Aorta (tissue), 5 donors: ENCODE results near the gene MTHFSD. TPM values are rescaled to one million over a fixed set of nuclear protein-coding genes. Genes with fewer than 3 reads are reported as not detected.

ENCODE experiments used
- ATAC-seq: fragments of 200-7000 bp; cut with Tn5 transposase; one replicate; pipeline ENCODE4 v1.9.1; 2022; ENCODE audit warnings: moderate library complexity; ENCODE audit not compliant: low FRiP score
- DNase-seq, 2 donors: peaks; one replicate each; pipeline ENCODE4 v3.0.0-alpha.2; 2020
- H3K27ac ChIP-seq, 2 donors: one replicate each; pipeline ENCODE4 v1.5.1; 2013; ENCODE audit warnings: low read length in 2 of 2, mild to moderate bottlenecking in 2 of 2, moderate library complexity in 2 of 2, control low read depth in 1 of 2, inconsistent platforms in 1 of 2, low read depth in 1 of 2
- H3K27me3 ChIP-seq, 2 donors: one replicate each; pipeline ENCODE4 v1.6.1; 2013; ENCODE audit warnings: control low read depth in 1 of 2, low read length in 1 of 2, mild to moderate bottlenecking in 1 of 2, moderate library complexity in 1 of 2; ENCODE audit not compliant: insufficient read depth in 2 of 2, control insufficient read depth in 1 of 2
- H3K36me3 ChIP-seq, 2 donors: one replicate each; pipeline ENCODE4 v1.6.1; 2013; ENCODE audit warnings: control low read depth in 1 of 2, low read length in 1 of 2, mild to moderate bottlenecking in 1 of 2; ENCODE audit not compliant: insufficient read depth in 2 of 2, control insufficient read depth in 1 of 2
- H3K4me1 ChIP-seq, 2 donors: one replicate each; pipeline ENCODE4 v1.6.1; 2013; ENCODE audit warnings: low read length in 2 of 2, control low read depth in 1 of 2, mild to moderate bottlenecking in 1 of 2, moderate library complexity in 1 of 2; ENCODE audit not compliant: insufficient read depth in 2 of 2, control insufficient read depth in 1 of 2
- H3K4me3 ChIP-seq, 2 donors: one replicate each; pipeline ENCODE4 v1.5.1; 2013; ENCODE audit warnings: low read length in 2 of 2, control low read depth in 1 of 2, mild to moderate bottlenecking in 1 of 2
- H3K9me3 ChIP-seq: one replicate; pipeline ENCODE4 v1.6.1; 2013; ENCODE audit warnings: mild to moderate bottlenecking, low read length; ENCODE audit not compliant: control insufficient read depth
- WGBS, 2 donors: extraction: QIAGEN DNeasy Blood & Tissue Kit; methylation state at CpG; one replicate each; pipeline ENCODE4 v1.1.7; 2013; 5-methylcytosine and 5-hydroxymethylcytosine counted together
- intact Hi-C, 2 donors: fragments of 100-400 bp; cut with DNase I; formaldehyde crosslinking; loops; one replicate each; pipeline versions ENCODE4 v1.14.2 to v1.15.0; 2022
- polyA plus RNA-seq, 2 donors: library from polyadenylated mRNA; stranded (reverse); fragments of 200-250 nt; gene quantifications; one replicate each; pipeline ENCODE4 v1.2.3, GENCODE V29; 2013
- total RNA-seq, 2 donors: library from RNA; stranded (reverse); fragmentation: NEBNext Ultra II Directional; extraction: Animal tissue kit (Norgen Biotek cat#: 25700); gene quantifications; one replicate each; pipeline ENCODE4 v1.2.1, GENCODE V29; 2021
- donor health status: healthy with polysubstance abuse.
- donor health status: Bipolar disorder and iron deficiency.
- donor health status: DM: no; HTN: no; CAD: no.
- donor health status: DM: no; HTN: no; CAD: no.
- donor health status: DM: yes; HTN: yes; CAD: no.

Gene MTHFSD
- total and polyA plus RNA-seq, 4 donors = 2.3 to 23.1 (median 13.6) TPM

- H3K36me3 ChIP-seq = no peaks in the 10 kb centered on the region
- 95 to 98% methylated on average over 8 of the region's 8 CpGs for WGBS, 2 donors
- peak in 1 of 2 donors; percentile 17 for DNase-seq
Measured at GRCh38 chr16:86533076-86533475, 22.0 kb downstream of the MTHFSD start.

GRCh38 chr16:86532526-86532815 is 22.6 kb downstream of the MTHFSD start:
- DNase-seq = peak in 1 of 2 donors; percentile 60

More at GRCh38 chr16:86533076-86533475, 22.0 kb downstream of the MTHFSD start:
- Histone ChIP-seq H3K4me3 (no peak overlapping the region), H3K27me3 (no peaks in the 10 kb centered on the region), H3K27ac (no peak overlapping the region), H3K9me3 (no peaks in the 10 kb centered on the region), H3K4me1 (no peaks in the 10 kb centered on the region)
- no peak for ATAC-seq
- intact Hi-C loops = no loop called here

GRCh38 chr16:86531641-86532525 is 23.2 kb downstream of the MTHFSD start:
- DNase-seq = peak in 1 of 2 donors; percentile 74
- 93 to 94% methylated on average over 48 to 49 of the region's 49 CpGs for WGBS, 2 donors
- Histone ChIP-seq H3K27ac (no peak overlapping the region), H3K4me3 (no peak overlapping the region), H3K36me3 (no peaks in the 10 kb centered on the region), H3K9me3 (no peaks in the 10 kb centered on the region), H3K27me3 (no peaks in the 10 kb centered on the region), H3K4me1 (no peaks in the 10 kb centered on the region)
- ATAC-seq = peak; percentile 34
- intact Hi-C loops = no loop called here

More at GRCh38 chr16:86532526-86532815, 22.6 kb downstream of the MTHFSD start:
- no peak for ATAC-seq
- Histone ChIP-seq H3K9me3 (no peaks in the 10 kb centered on the region), H3K4me1 (no peaks in the 10 kb centered on the region), H3K4me3 (no peak overlapping the region), H3K27me3 (no peaks in the 10 kb centered on the region), H3K27ac (no peak overlapping the region), H3K36me3 (no peaks in the 10 kb centered on the region)
- intact Hi-C loops = no loop called here
- WGBS, 2 donors = 93 to 95% methylated on average over 7 of the region's 7 CpGs

- Histone ChIP-seq H3K9me3 (no peaks in the 10 kb centered on the region), H3K4me1 (no peaks in the 10 kb centered on the region), H3K27ac (no peak overlapping the region), H3K4me3 (no peak overlapping the region), H3K27me3 (no peaks in the 10 kb centered on the region), H3K36me3 (no peaks in the 10 kb centered on the region)
- peak in 1 of 2 donors; percentile 80 for DNase-seq
- ATAC-seq = no peak
- 42 to 59% methylated on average over 5 to 7 of the region's 7 CpGs for WGBS, 2 donors
- intact Hi-C loops = no loop called here
Measured at GRCh38 chr16:86531191-86531545, 23.9 kb downstream of the MTHFSD start.

GRCh38 chr16:86530251-86531190 is 24.5 kb downstream of the MTHFSD start:
- H3K27ac ChIP-seq = no peak overlapping the region

GRCh38 chr16:86529160-86529559 is 25.9 kb downstream of the MTHFSD start:
- DNase-seq (peak in 1 of 2 donors; percentile 28), ATAC-seq (no peak)
- H3K27me3 ChIP-seq = no peaks in the 10 kb centered on the region
- intact Hi-C loops = no loop called here
- no peak overlapping the region for H3K27ac ChIP-seq
- 93 to 94% methylated on average over 8 of the region's 8 CpGs for WGBS, 2 donors
- no peaks in the 10 kb centered on the region for H3K4me1 ChIP-seq
- no peak overlapping the region for H3K4me3 ChIP-seq
- no peaks in the 10 kb centered on the region for H3K9me3 ChIP-seq
- no peaks in the 10 kb centered on the region for H3K36me3 ChIP-seq

More at GRCh38 chr16:86530251-86531190, 24.5 kb downstream of the MTHFSD start:
- DNase-seq (peak in 1 of 2 donors; percentile 66), ATAC-seq (no peak)
- H3K27me3 ChIP-seq = no peaks in the 10 kb centered on the region
- H3K4me3 ChIP-seq = no peak overlapping the region
- intact Hi-C loops = no loop called here
- H3K36me3 ChIP-seq = no peaks in the 10 kb centered on the region
- 88% methylated on average over 31 of the region's 31 CpGs for WGBS, 2 donors
- no peaks in the 10 kb centered on the region for H3K4me1 ChIP-seq
- H3K9me3 ChIP-seq = no peaks in the 10 kb centered on the region

GRCh38 chr16:86528061-86528929 is 26.7 kb downstream of the MTHFSD start:
- intact Hi-C loops = no loop called here
- H3K27me3 ChIP-seq = no peaks in the 10 kb centered on the region
- no peaks in the 10 kb centered on the region for H3K36me3 ChIP-seq
- WGBS, 2 donors = 91 to 93% methylated on average over 38 of the region's 38 CpGs
- no peak for ATAC-seq
- no peaks in the 10 kb centered on the region for H3K9me3 ChIP-seq
- DNase-seq = peak in 1 of 2 donors; percentile 66
- no peak overlapping the region for H3K27ac ChIP-seq
- H3K4me3 ChIP-seq = no peak overlapping the region
- no peaks in the 10 kb centered on the region for H3K4me1 ChIP-seq

- H3K4me3 ChIP-seq = no peak overlapping the region
- H3K9me3 ChIP-seq = no peaks in the 10 kb centered on the region
Measured at GRCh38 chr16:86527366-86527765, 27.7 kb downstream of the MTHFSD start.

More at GRCh38 chr16:86527366-86527765, 27.7 kb downstream of the MTHFSD start:
- no peaks in the 10 kb centered on the region for H3K36me3 ChIP-seq
- no peak overlapping the region for H3K27ac ChIP-seq
- ATAC-seq (no peak), DNase-seq (peak in 1 of 2 donors; percentile 66)
- no peaks in the 10 kb centered on the region for H3K4me1 ChIP-seq
- intact Hi-C loops = no loop called here
- H3K27me3 ChIP-seq = no peaks in the 10 kb centered on the region
- 91 to 94% methylated on average over 15 of the region's 15 CpGs for WGBS, 2 donors
